IPS-18c (cell line): ENCODE data around the gene HHATL.
"Not testable (repeated sequence)": the region's sequence is repeated elsewhere in the genome, so short reads cannot be mapped to it uniquely, and the experiment has no call there.

ENCODE experiments used
- H3K4me3 ChIP-seq: 2 replicates; pipeline ENCODE4 v1.7.0; 2013; ENCODE audit warnings: low read depth, mild to moderate bottlenecking, low read length, moderate library complexity; ENCODE audit not compliant: insufficient read depth
- H3K9me3 ChIP-seq: one replicate; pipeline ENCODE4 v1.6.1; 2013; ENCODE audit warnings: mild to moderate bottlenecking, low read length, moderate library complexity; ENCODE audit not compliant: control insufficient read depth, insufficient read depth

Gene HHATL

GRCh38 chr3:42736081-42736480 lies 33.5 kb upstream of the HHATL start:
- Histone ChIP-seq H3K4me3 (peak overlapping the region; percentile 20; the same call in 1 of the 2 replicates), H3K9me3 (peaks cover 2% of the 10 kb centered on the region)

- Histone ChIP-seq H3K9me3 (peaks cover 2% of the 10 kb centered on the region), H3K4me3 (peak overlapping the region; percentile 20; the same call in 1 of the 2 replicates)
These were observed 33.0 kb upstream of the HHATL start for GRCh38 chr3:42735615-42736014.

DNA sequence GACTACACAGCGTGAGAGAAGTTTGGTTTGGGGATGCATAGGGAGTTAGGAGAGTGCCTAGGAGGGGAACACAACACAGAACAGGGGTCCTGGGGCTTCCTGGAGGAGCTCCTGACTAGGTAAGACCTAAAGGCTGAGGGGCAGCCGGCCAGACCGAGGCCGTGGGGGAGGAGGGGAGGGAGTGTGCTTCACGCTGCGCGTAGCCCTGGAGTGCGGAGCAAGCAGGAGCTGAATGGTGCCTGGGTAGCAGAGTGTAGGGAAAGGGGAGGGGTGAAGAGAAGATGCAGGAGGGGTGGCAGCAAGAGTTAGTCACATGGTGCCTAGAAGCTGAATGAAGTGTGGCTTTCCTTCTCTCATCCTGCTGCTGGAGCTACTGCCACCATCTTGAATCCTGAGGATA lies 32.4 kb upstream of the HHATL start:
- H3K4me3 ChIP-seq: no peak overlapping the region
- peaks cover 2% of the 10 kb centered on the region for H3K9me3 ChIP-seq

- Histone ChIP-seq H3K9me3 (peaks cover 2% of the 10 kb centered on the region), H3K4me3 (no peak overlapping the region)
These were observed 31.8 kb upstream of the HHATL start for GRCh38 chr3:42734263-42734860.

- H3K4me3 ChIP-seq: no peak overlapping the region
- H3K9me3 ChIP-seq: peaks cover 2% of the 10 kb centered on the region
These were observed 31.1 kb upstream of the HHATL start for GRCh38 chr3:42733501-42734262.

GRCh38 chr3:42732829-42733459 lies 30.3 kb upstream of the HHATL start:
- Histone ChIP-seq H3K4me3 (no peak overlapping the region), H3K9me3 (peaks cover 2% of the 10 kb centered on the region)

GRCh38 chr3:42732196-42732828 lies 29.7 kb upstream of the HHATL start:
- H3K9me3 ChIP-seq: peaks cover 2% of the 10 kb centered on the region
- no peak overlapping the region for H3K4me3 ChIP-seq

GRCh38 chr3:42731476-42732195 lies 29.0 kb upstream of the HHATL start:
- Histone ChIP-seq H3K9me3 (peaks cover 2% of the 10 kb centered on the region), H3K4me3 (no peak overlapping the region)

DNA sequence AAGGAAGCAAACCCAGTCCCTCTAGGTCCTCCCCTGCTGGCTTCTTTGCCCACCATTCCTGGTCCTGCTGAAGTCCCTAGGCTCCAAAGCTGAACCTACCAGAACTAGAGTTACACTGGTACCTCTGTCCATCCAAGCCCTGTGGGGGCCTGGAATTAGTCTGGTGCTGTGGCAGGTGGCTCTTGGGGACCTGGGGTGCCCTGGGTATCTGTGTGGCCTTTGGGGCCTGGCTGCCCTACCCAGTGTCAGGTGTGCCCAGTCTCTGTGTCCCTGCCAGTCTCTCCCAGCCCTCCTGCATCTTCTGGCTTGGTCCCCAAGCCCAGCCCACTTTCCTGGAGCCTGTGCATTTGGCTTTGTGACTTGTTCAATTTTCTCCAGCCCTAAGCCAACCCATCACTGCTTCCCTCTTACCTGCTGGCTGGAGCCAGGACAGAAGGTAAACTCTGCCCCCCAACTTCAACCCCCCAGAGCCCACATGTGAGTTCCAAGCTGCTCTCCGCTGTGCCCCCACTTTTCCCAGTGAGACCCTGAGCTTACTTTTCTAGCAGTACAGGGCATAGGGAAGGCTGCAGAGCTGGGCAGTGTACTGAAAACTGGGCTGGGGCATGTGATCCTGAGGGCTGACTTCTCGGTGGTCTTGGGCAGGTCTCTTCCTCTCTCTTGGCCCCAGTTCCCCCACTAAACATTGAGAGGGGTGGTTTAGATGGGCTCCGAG lies 28.3 kb upstream of the HHATL start:
- H3K9me3 ChIP-seq: no peaks in the 10 kb centered on the region
- no peak overlapping the region for H3K4me3 ChIP-seq

DNA sequence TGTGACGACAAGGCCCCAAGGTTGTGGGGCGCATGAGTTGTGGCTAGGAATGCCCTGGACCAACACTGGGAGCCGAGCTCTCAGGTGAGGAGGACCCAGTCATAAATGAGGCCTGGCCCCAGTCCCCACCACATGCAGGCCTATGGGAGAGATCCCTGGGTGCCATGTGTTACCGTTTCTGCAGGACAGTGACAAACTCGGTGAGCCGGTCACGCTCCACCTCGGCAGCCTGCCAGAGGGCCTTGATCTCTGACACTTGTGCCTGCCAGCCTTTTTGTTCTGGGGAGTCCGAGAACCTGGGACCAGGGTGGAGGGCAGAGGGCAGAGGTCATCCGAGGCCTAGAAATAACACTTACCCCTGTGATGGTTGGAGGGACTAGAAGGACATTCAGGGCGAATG lies 27.7 kb upstream of the HHATL start:
- H3K9me3 ChIP-seq: no peaks in the 10 kb centered on the region
- no peak overlapping the region for H3K4me3 ChIP-seq

GRCh38 chr3:42729404-42730145 lies 27.0 kb upstream of the HHATL start:
- H3K9me3 ChIP-seq: no peaks in the 10 kb centered on the region
- H3K4me3 ChIP-seq: no peak overlapping the region

DNA sequence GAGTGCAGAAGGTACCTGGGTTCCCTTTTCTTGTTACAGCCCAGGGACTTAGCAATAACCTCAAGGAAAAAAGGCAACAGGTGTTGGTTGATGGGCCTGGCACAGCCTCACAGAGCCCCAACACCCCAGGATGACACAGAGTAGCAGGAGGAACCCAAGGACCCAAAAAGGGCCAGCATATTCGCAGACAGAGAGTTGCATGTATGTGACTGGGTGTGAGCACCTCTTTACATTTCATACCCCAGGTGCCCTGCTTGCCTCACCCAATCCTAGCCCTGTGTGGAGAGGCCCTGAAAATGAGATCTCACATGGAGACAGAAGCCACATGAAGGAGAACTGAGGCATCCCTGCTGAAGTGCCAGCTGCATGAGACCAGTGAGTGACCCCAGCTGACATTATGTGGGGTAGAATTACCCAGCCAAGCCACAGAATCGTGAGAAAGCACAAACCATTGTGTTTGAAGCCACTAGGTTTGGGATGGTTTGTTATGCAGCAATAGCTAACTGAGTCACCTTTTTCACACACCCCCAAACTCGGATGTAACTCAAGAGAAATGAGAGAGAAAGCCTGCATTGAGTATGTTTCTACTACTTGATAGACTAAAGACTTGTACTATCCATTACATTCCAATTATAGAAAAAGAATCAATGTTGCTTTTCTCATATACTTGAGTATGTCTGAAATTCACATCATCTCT lies 26.2 kb upstream of the HHATL start:
- no peaks in the 10 kb centered on the region for H3K9me3 ChIP-seq
- H3K4me3 ChIP-seq: no peak overlapping the region

GRCh38 chr3:42728056-42728455 lies 25.5 kb upstream of the HHATL start:
- H3K4me3 ChIP-seq: no peak overlapping the region
- H3K9me3 ChIP-seq: no peaks in the 10 kb centered on the region

- Histone ChIP-seq H3K4me3 (no peak overlapping the region), H3K9me3 (peaks cover 2% of the 10 kb centered on the region)
These were observed 22.9 kb upstream of the HHATL start for GRCh38 chr3:42725454-42725853.

GRCh38 chr3:42723219-42723618 lies 20.6 kb upstream of the HHATL start:
- no peak overlapping the region for H3K4me3 ChIP-seq
- H3K9me3 ChIP-seq: peaks cover 2% of the 10 kb centered on the region

- not testable (repeated sequence) for H3K4me3 ChIP-seq, H3K9me3 ChIP-seq
These were observed 19.8 kb upstream of the HHATL start for GRCh38 chr3:42722442-42722841.
